Measurements from ENCODE around the gene LYPD6B.
A peak's percentile ranks its signal among the peaks of the same experiment; 100 is the strongest.

The LYPD6B gene

DNA sequence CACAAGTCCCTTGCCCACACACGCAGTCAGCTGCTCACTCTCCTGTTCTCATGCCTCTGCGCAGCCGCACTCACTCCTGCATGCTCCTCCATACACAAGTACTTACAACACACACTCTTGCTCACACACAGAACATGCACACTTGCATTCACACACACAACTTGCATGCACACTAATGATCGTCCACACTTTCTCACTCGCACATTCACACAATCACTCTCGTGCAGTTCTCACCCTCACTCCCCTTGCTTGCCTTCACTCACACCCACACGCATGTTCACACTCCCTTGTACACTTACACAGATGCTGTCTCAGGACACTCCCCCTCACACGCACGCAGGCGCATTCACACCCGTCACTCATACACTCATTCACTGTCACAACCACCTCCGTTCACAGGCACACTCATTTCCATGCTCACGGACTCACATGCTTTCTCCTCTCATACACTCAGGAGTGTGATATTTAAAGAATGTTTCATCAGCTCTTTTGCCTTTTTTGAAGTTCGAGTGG, 36.1 kb upstream of the LYPD6B start:
- no peak overlapping the region for H3K4me3 ChIP-seq (ENCODE audit: low read depth, low read length)
- in situ Hi-C loops (cut with HindIII; ENCODE audit: low sequenced_read_pairs), result no loop called here
- TF ChIP-seq, protein P1, sequence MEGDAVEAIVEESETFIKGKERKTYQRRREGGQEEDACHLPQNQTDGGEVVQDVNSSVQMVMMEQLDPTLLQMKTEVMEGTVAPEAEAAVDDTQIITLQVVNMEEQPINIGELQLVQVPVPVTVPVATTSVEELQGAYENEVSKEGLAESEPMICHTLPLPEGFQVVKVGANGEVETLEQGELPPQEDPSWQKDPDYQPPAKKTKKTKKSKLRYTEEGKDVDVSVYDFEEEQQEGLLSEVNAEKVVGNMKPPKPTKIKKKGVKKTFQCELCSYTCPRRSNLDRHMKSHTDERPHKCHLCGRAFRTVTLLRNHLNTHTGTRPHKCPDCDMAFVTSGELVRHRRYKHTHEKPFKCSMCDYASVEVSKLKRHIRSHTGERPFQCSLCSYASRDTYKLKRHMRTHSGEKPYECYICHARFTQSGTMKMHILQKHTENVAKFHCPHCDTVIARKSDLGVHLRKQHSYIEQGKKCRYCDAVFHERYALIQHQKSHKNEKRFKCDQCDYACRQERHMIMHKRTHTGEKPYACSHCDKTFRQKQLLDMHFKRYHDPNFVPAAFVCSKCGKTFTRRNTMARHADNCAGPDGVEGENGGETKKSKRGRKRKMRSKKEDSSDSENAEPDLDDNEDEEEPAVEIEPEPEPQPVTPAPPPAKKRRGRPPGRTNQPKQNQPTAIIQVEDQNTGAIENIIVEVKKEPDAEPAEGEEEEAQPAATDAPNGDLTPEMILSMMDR (IDR thresholded peaks at IDR 0.05; ENCODE audit: low read depth, low read length, missing control alignments), result no peak
- DNase-seq (ENCODE audit: low read depth), result no peak

DNA sequence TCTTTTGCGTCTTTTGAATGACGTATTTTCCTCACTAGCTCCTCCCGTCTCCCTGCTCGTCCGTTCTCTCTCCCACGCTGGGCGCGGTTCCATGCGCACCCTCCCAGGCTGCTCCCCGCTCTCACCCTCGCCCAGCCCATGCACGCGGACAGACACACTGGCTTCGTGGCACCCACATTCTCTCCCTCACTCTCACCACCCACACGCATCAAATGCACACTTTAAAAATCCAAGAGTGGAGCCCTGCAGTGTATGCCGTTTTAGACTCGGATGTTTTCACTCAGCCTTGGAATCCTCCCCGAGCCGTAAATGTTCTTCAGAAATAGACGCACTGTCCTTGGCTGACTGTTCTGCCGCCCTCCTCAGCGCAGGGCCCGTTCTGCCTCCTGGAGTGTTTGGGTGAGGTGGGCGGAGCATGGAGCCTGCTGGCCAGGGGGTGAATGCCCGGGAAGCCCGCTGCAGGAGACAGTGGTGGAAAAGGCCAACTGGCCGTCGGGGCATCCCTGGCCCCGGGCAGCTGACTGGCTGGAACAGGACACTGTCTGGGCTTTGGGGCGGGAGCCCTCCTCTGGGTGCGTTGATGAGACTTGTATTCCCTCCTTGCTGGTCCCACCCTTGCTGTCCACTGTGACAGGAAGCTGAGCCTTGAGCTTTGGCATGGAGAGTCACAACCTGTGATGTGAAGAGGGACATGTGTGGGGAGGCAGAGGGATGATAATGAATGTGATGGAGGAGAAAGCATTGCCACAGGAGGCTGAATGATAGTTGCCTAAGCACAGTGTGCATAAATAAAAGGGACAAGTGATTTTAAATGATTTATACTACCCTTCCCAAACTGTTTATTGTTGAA, 35.4 kb upstream of the LYPD6B start:
- in situ Hi-C loops (cut with HindIII; ENCODE audit: low sequenced_read_pairs), result no loop called here
- DNase-seq (ENCODE audit: low read depth), result no peak
- TF ChIP-seq, protein P1 (IDR thresholded peaks at IDR 0.05; ENCODE audit: low read depth, low read length, missing control alignments), result no peak
- no peak overlapping the region for H3K4me3 ChIP-seq (ENCODE audit: low read depth, low read length)

DNA sequence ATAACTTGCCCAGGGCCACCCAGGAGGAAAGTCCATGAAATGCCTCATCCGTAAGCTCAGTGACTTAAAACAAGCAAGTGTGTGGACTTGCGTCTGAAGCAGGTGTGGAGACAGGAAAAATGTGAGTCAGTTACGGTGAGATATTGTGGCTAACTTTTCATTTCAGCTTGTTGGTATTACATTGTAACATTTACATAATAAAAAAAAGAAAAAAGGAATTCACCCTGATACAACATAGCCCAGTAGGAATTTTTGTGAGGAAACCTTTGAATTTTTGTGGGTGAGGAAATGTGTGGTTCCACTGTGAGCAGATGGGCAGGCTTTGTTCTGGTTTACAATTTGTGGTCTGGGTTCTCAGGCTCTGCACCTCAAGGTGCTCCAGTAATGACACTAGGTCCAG, 33.7 kb upstream of the LYPD6B start:
- no peak overlapping the region for H3K4me3 ChIP-seq (ENCODE audit: low read depth, low read length)
- peak; percentile 76 for DNase-seq (ENCODE audit: low read depth)
- TF ChIP-seq, protein P1 (IDR thresholded peaks at IDR 0.05; ENCODE audit: low read depth, low read length, missing control alignments), result no peak
- in situ Hi-C loops (cut with HindIII; ENCODE audit: low sequenced_read_pairs), result no loop called here

DNA sequence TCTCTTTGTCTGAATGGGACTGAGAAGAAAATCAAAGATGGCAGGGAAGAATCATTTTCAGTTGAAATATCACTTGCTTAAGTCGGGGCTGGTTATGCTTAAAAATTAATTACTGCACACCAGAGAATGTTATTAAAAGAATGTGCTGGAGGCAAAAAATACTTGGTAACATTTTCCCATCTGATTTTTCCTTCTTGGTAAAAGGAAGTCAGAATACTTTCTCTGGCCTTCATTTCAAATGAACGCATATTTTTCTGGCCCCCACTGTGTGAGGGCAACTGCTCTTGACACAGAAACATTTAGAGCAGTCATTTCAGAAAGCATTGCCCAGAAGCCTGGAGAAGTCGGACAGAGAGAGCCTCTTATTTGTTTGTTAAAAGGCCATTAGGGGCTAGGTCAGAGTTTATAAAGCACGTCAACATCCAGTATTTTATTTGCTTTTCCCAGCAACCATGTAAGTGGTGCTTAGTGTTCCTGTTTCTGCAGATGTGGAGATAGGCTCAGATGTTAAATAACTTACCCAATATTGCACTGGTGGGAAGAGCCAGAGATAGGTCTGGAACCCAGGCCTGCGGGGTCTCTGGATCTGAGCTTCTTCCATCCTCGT, 32.9 kb upstream of the LYPD6B start:
- TF ChIP-seq, protein P1 (IDR thresholded peaks at IDR 0.05; ENCODE audit: low read depth, low read length, missing control alignments), result no peak
- peak; percentile 18 for DNase-seq (ENCODE audit: low read depth)
- no peak overlapping the region for H3K4me3 ChIP-seq (ENCODE audit: low read depth, low read length)
- in situ Hi-C loops (cut with HindIII; ENCODE audit: low sequenced_read_pairs), result no loop called here

DNA sequence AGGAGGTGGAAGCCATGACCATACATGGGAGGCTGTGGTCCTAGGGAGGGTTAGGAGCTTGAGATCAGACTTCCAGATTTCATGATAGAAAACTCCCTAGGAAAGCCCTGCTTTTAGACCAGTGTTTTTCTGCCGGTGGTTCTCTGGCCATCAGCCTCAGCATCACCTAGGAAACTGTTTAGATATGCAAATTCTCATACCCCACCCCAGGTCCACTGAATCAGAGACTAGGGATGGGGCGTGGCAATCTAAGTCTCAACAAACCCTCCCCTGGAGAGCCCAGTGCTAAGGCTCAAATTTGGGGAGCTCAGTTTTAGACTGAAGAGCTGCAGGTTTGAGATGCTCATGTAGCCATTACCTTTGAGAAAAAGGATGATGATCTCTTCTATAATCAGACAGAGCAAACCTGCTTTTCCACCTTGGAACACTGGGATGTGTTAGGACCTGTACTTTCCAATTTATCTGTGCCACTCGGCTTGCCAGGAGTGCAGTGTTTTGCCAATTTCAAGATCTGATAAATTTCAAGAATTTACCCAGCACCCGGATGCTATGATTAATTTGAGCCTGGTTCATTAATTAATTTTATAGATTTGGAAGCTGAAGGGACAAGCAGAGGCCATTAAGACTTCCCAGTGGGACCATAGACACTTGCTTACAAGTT, 31.5 kb upstream of the LYPD6B start:
- no peak for DNase-seq (ENCODE audit: low read depth)
- TF ChIP-seq, protein P1 (IDR thresholded peaks at IDR 0.05; ENCODE audit: low read depth, low read length, missing control alignments), result no peak
- in situ Hi-C loops (cut with HindIII; ENCODE audit: low sequenced_read_pairs), result no loop called here
- no peak overlapping the region for H3K4me3 ChIP-seq (ENCODE audit: low read depth, low read length)

DNA sequence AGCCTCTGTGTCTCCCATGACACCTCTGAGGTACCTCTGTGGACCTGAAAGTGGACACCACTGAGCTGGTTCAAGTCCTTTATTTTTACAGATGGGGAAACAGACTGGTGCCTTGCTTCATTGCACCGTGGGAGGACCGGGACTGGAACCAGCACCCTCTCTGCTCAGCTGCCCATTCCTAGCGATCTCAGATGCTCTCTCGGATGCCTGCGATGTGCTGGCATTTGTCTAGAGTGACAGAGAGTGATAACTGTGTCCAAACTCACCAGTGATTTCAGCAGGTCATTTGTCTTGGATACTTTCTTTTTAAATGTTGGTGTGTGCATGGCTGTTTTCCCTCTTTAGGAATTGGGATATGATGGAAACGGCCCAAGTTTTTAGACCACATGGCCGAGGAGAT, 30.1 kb upstream of the LYPD6B start:
- TF ChIP-seq, protein P1 (IDR thresholded peaks at IDR 0.05; ENCODE audit: low read depth, low read length, missing control alignments), result no peak
- DNase-seq (ENCODE audit: low read depth), result no peak
- in situ Hi-C loops (cut with HindIII; ENCODE audit: low sequenced_read_pairs), result no loop called here
- no peak overlapping the region for H3K4me3 ChIP-seq (ENCODE audit: low read depth, low read length)
